Activated CD4-positive, CD25-positive, alpha-beta regulatory T cell treated with anti-CD3 and anti-CD28 coated beads, Interleukin-2, amount 50 U/mL, for 16 hours (primary cell): ENCODE results near the gene RPL23.

Source experiments
- DNase-seq: peaks from one replicate; pipeline ENCODE4 v3.0.0-alpha.2; 2020; ENCODE audit warnings: low read depth, low spot score

Gene RPL23

DNA sequence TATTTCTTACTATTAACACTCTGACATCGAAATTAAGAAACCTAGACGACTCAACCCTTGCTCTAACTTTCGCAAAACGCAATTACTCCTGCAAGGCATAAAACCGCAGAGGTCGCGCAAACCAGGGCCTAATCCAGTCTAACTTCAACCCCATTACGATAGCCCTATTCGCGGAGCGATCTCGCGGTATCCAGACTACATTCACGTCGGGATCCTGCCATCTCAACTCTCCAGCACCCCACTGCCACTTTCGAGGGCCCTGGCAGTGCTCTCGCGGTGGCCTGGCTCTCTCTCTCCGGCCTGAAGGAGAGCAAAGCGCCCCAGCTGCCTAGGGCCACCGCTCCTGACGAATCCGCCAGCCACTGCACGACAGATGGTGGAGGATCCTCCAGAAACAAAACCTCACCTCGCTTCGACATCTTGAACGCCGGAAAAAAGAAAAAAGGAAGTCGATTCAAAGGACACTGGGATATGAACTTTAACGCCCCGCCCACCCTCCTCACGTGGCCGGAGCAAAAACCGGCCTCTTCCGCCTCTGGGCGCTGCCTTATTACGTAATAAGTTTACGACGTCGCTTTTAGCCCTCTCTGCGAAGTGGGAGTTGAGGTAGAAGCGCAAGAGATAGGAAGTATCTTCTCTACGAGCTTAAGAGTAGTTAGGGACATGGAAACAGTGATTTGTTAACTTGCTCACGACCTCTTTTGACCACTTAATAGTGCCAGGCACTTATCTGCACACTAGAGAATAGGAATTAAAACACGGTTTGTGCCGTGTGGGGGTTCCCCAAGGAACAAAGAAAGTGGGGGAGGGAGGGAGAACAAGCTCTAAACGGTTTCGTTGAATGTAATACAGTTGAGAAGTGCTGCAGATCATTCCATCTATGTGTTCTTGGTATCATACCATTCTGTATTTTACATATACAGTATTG lies at the start of gene RPL23:
TSS of gene RPL23 (minus strand) at position 430 of the 928 bp plus-strand sequence. CDS start at position 419, 11 bp downstream.
- peak; percentile 85 for DNase-seq

DNA sequence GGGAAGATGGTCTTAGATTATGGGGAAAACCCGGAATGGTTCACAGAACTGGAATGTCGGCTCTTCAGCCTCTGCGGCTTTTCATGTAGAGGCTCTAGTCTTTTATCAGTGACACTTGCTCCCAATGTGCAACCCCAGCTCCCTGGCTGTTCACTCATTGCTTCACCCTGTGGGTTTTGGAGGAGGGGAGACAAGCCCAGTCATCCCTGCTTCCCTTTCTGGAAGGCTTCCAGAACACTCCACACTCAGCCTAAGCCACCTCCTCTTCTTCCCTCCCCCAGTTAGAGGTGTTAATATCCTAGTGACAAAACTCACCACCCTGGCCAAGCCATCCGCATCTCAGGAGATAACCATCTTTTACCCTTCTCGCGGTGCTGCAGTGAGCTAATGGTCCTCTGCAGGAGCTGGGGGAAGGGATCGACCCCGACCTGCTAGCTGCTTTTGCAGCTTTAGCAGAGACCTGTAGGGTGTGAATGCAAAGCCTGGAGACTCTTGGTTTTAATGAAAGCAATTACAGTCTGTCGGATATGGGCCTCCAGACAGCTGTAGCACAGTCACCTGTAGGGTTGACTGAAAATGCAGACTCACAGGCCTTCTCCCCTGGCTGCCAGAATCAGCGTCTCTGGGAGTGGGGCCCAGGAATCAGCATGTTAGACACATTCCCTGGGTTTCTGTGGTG lies 47.6 kb upstream of the RPL23 start:
- DNase-seq, result no peak

DNA sequence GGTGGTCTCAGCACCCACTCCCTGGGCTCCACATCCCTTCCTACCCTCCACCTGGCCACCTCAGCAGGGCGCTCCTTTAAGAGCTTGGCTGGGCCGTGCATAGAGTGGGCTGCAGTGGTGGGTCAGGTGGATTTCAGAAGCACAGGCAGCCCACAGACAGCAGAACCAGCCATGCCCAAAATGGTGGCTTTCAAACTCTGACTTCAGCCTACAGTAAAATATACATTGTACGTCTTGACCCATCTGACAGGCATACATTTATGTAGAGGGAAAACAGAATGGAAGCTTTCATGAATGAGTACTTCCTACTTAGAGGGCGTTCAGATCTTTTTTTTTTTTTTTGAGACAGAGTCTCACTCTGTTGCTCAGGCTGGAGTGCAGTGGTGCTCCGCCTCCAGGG lies 45.9 kb upstream of the RPL23 start:
- no peak for DNase-seq

DNA sequence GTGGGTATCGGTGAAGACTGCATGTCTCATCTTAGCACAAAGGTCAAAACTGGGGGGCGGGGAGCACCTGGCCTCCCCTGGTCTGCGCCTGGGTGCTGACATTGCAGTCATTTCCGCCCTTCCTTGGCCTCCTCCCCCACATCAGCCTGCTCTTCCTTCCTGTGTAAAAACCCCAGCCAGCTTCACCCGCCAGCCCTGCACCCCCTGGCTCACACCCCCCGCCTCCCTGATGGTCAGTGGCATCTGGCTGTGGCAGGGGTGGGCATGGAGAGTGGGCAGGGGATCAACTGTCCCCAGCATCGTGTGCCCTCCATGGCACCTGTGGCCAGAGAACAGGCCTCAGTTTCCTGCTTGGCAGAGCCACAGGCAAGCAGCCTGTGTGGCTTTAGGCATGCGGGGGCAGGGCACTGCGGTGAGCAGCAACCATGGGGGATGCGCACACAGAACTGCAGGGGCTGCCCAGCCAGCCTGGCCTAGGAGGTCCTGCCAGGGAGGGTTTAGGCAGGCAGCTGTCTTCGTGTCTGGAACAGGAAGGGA lies 45.4 kb upstream of the RPL23 start:
- DNase-seq, result peak; percentile 73

DNA sequence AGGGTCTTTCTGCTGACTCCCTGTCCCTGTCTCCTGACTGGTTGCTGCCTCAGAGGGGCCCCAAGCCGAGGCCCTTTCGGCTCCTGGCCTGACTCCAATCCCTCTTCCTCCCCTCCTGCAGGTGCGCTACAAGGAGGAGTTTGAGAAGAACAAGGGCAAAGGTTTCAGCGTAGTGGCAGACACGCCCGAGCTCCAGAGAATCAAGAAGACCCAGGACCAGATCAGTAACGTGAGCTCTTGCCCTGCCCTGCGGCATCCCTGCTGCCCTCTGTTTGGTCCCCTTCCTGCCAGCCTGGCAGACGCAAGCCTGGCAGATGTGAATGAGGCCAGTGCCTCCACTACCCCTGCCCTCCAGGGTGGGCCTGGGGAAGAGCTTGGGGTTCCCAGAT lies 44.8 kb upstream of the RPL23 start:
- DNase-seq, result no peak

DNA sequence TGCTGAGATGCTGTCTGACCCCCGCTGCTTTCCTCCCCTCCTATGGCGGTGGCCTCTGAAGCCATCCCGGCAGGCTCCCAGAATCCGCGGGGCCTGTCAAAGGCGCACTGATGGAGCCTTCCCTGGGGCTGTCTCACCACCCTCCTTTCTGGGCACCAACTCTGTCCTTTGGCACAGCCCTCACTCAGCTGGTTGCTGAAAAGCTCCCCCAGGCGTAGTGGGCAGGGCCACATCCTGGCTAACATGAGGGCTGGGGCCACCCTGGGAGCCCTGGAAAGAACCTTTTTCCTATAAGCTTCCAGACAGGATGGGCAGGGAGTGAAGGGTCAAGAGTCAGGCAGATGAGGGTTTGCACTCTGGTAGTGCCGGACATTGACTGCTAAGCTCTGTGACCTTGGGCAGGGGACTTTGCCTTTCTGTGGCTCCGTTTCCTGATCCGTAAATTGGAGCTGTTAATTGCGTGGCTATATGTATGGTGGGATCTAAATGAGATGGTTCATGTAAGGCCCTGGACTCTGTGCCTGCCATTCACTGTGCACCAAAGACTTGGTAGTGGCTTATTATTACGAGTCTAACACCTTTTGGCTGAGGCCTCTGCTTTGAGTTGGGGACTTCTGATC lies 44.3 kb upstream of the RPL23 start:
- DNase-seq, result no peak

DNA sequence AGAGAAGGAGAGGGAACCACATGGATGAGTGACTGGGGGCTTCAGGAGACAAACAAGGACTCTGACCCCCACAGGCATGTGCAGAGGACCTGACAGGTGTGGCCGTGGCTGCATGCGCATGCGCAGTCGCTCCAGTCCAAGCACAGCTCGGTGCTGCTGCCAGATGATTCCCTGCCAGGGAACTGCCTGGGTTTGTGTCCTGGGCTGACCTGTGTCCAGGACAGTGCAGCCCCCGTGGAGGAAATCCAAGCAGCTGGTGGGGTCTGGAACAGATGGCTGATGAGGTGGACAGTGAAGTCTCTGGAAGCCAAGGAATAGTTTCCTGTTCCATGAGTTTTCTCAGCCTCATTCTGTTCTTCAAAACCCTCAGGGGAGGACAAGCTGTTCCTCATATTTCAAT lies 43.7 kb upstream of the RPL23 start:
- DNase-seq, result no peak

DNA sequence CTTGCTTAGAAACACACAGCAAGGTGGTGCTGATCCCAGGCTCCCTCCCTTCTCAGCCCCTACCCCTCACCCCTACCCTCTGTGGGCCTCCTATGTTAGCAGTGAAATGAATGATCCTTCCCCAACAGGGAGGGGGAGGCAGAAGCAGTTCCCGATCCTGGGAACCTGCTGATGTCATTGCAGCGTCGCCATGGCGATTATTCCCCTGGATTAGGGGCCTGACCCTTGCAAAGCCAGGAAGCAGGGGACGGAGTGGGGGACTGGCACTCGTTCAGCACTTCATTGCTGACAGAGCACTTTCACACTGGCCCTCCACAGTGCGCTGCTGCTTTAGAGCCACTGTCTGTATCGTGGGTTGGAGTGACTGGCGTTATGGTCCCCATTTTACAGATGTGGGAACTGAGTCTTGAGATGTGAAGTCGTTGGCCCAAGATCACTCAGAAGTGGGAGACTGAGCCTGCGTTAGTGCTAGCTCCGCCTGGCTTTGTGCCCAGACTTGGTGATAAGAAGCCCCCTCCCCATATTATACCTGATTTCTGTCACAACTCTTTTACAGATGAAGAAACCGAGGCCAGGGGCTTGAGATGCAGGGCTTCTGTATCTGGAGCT lies 42.9 kb upstream of the RPL23 start:
- no peak for DNase-seq

DNA sequence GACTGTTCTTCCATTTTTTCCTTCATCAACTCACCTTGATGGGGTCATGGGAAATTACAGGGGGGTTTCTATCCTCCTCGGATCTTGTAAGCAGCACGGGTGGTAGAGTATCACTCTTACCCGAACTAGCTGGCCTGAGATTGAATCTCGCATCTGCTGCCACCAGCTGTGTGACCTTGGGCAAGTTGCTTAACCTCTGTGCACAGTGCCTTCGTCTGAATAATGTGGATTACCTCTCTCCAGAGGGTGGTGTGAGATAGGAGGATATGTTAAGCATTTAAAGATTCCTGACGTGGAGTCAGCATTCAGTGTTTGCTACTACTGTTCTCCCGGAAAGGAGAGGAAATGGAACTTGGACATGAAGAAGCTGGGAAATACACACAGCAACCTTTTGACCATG lies 40.8 kb upstream of the RPL23 start:
- no peak for DNase-seq

DNA sequence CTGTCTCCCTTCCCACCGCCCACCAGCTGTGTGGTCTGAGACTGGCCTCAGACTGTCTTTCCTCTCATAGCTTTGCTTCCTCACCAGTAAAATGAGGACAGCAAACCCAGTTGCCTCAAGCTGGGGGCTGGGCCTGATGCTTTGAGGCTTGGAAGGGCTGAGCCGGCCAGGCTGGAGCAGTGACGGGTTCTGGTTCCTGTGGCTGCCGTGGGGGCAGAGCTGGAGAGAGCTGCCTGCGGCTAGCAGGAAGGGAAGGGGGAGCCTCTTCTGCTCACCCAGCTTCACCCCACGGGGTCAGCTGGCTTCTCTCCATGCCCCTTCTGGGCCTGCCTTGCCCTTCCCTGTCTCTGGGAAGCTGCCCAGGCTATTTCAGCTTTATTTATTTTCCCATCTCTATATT lies 40.1 kb upstream of the RPL23 start:
- no peak for DNase-seq

DNA sequence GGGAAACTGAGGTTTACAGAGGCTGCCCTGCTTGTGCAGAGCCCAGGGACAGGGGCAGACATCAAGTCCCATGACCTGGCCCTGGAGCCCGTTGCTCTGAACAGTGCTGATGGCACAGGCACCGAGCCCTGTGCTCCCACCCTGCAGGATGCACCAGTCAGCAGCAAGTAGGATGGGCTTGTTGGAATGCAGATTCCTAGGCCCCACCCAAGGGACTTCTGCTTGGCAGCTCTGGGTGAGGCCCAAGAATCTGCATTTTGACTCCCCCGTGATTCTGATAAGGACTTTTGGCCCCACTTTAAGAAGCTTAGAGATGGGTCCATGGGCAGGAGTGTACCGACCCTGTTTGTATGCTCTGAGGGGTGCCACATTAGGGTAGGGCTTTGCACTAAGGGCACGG lies 39.6 kb upstream of the RPL23 start:
- DNase-seq, result no peak

DNA sequence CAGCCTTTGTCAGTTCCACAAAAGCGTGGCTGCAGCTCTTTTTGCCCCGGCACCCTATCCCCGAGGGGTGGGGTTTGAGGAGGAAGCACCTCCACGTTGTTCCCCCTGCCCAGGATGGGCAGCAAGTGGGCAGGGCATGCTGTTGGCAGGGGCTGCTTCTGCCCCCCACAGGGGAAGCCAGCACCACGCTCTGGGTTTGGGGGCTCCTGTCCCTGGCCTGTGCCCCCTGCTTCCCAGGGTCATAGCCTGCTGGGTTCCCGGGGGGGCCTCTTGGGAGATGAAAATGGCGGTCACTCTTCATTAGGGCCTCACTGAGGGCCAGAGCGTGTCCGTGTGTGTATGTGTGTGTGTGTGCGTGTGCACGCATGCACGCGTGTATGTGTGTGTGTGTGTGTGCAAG lies 39.1 kb upstream of the RPL23 start:
- no peak for DNase-seq

DNA sequence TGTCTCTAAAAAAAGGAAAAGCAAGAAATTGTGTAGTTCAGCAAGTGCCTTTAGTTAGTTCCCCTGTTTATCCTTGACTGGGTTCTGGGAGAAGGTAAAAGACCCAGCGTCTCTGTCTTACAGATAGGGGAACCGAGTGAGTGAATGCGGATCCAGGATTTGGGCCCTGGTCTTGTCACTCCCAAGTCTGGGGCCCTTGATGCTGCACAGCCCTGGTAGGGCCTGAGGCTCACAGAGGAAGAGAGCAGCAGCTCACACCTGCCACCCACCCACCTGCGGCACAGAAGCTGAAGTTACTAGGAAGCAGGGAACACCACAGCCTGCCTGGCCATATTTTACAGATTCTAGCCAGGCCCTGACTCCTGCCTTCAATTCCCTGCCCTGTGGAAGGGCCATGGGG lies 38.6 kb upstream of the RPL23 start:
- DNase-seq, result no peak

DNA sequence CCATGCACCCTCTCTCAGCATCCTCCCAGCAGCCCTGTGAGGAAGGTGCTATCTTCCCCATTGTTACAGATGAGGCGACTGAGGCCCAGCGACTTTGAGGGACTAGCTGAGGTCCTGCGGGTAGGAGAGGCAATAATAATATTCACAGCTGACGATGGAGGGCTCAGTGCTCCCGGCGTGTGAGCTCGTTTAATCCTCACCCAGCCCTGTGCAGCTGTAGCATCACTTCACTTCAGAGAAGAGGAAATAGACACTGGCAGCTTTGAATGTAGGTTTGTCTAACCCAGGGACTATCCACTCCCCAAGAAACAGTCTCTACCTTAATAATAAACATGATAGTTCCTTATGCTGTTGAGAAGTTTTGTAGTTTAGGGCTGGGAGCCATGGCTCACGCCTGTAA lies 37.9 kb upstream of the RPL23 start:
- no peak for DNase-seq

DNA sequence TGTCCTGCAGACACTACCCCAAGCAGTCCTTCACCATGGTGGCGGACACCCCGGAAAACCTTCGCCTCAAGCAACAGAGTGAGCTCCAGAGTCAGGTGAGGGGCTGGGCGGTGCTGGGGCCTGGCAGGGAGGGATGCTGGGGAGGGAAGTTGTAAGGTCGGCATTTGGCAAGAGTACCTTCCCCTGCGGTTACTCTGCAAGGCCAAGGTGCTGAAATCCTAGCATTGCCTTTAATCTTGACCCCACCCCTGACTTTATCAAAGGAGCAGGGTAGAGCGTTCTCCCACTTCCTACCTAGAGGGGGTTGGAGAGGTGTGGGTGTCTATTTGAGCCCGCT lies 36.9 kb upstream of the RPL23 start:
- no peak for DNase-seq

DNA sequence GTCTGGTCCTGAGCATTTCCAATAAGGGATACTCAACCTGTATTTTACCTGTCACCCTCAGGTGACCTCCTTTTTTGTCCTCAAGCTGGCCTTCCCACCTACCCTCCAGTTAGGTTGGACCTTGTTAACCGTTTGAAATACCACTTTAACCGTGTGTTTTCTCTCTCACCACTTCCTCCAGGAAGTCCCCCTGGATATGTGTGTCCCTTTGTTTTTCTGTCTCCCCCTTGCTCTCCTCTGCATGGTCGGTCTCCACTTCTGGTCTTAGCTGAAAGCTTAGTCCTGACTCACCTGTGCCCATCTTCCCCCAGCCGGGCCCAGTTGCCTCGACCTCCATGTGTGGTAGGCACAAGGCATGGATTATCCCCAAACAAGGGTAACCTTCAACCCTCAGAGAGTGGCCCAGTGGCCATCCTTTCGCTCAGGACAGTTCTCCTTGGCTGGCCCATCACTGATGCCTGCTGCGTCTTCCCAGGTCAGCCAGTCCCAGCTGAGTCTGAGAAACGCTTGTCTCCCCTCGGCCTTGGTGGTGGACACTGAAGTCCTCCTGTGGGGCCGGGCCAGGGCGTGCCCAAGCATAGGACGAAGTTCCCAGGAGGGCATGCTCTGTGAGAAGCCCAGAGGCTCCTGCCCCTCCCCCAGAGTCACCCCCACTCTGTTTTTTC lies 36.4 kb upstream of the RPL23 start:
- no peak for DNase-seq

DNA sequence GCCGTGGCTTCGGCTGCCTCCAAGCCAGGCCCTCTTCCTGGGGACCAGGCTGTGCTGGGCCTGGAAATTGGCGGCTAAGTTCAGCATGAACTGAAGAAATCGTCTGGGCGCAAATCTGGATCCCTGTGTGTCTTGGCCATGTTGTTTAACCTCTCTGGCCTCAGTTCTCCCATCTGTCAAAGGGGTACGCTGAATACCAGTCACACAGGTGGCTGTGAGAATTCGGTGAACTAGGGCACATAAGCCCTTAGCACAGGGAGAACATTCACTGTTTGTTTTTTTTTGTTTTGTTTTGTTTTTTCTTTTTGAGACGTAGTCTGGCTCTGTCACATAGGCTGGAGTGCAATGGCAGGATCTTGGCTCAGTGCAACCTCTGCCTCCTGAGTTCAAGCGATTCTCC lies 35.3 kb upstream of the RPL23 start:
- DNase-seq, result no peak

DNA sequence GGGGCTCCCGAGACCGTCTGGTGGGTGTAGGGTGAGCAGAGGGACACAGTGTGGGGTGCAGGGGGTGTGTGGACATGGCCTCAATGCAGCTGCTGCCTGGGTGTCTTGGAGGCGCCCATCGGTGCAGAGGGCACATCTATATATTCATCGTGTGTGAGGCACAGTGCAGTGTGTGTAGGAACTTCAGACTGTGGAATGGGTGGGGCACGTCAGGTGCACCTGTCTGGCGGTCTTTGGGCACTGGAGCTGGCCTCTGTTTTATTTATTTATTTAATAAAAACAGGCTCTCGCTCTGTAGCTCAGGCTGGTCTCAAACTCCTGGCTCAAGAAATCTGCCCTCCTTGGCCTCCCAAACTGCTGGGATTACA lies 33.1 kb upstream of the RPL23 start:
- no peak for DNase-seq

DNA sequence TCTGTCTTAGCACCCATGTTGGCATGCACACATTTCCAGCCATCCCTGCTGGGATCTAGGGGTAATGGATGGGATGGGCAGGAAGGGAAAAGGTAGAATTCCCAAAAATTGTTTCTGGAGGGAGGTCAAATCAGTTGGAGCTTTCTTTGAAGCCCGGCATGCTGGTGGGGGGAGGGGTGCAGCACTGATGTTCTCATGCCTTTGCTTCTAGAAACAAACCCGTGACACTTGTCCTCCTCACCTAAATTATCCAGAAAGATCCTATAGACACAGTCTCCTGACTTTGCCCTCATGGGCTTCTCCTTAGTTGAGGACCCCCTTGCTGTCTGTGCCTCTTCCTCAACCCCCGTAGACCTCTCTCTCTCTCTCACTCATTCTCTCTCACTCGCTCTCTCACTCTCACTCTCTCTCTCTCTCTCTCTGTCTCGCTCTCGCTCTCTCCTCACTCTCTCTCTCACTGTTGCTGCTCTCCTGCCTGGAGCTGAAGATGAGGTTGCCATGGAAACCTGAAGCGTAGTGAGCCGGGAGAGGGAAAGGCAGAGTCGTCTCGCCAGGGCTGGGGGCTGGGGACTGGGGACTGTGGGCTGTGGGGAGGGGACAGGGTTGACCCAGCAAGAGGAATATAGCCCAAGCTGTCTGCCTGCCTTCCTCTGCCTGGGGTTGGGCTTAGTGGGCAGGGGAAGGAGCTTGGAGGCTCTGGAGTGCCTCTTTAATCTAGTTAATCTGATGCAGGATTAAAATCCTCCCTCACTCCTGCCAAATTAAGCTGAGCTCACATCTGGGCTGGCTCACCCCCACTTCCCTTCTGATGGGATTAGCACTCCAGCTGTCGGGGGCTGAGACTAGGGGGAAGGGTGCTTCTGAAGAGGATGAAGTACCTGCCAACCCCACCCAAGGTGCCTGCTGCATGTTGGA lies 32.5 kb upstream of the RPL23 start:
- no peak for DNase-seq

DNA sequence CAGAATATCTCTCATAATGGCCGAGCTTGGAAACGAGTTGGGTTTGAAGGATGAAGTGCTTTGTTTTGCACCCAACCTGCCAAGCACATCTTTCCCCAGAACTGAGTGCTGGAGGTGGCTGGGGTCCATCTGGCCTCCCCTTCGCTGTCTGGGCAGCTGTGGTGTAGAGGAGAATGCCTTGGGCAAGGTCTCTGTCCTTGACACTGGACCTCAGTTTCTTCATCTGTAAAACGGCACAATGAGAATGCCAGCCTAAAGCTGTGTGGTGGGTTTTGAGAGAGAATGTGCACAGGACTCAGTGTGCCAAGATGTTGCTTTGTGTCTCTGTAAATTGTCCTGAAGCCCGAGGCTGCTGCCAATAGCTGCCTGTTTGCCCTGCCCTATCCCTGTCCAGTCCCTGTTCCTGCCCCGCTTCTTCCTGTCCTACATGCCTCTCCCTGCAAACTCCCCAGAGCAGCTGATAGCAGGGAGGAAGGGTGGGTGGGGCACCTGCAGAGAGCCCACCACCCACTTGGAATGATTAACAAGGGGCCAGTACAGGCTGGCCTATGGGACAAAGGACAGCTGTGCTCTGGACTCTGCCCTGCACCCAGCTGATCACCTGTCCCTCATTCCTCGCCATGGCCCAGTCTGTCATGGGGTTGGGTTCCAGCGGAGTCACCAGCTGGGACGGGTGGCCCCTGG lies 31.7 kb upstream of the RPL23 start:
- DNase-seq, result no peak
